Inferior parietal cortex (tissue), 1 donor: ENCODE data around the gene TAF11L9.
"Not testable (repeated sequence)": the region's sequence is repeated elsewhere in the genome, so short reads cannot be mapped to it uniquely, and the experiment has no call there.

Source experiments
- DNase-seq: peaks from one replicate; pipeline ENCODE4 v3.0.0-alpha.2; 2016; ENCODE audit errors: extremely low spot score

The TAF11L9 gene

DNA sequence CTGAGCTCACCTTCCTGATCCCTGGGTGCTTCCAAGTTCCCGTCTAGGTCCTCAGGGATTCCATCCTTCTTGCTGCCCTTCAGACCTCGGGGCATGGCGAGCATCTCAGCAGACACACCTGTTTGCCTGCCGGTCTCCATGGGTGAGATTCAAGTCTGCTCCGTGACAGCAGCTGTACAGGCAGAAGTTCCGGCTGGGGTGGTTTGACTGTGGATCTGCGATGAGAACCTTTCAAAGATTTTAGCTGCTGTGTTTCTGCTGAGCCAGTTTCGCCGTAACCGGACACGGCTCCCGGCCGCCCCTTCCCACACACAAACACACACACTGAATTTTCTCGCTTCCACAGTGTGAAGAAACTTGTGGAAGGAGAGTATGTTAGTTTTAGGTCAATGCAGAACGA is at the start of gene TAF11L9:
Gene TAF11L9, minus strand, starts transcription at position 140 of the 400 bp plus-strand sequence.
- not testable (repeated sequence) for DNase-seq

DNA sequence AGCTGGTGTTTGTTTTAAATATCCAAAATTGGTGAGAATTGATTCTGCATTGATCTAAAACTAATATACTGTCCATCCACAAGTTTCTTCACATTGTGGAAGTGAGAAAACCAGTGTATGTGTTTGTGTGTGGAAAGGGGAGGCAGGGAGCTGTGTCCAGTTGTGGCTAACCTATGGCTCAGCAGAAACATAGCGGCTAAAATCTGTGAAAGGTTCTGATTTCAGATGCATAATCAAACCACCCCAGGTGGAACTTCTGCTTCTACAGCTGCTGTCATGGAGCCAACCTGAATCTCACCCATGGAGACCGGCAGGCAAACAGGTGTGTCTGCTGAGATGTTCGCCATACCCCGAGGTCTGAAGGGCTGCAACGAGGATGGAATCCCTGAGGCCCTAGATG is 40.0 kb upstream of the TAF11L9 start, which contains the start of gene TAF11L14:
Gene TAF11L14, plus strand, starts transcription at position 301 of the 400 bp plus-strand sequence.
- no peak for DNase-seq

DNA sequence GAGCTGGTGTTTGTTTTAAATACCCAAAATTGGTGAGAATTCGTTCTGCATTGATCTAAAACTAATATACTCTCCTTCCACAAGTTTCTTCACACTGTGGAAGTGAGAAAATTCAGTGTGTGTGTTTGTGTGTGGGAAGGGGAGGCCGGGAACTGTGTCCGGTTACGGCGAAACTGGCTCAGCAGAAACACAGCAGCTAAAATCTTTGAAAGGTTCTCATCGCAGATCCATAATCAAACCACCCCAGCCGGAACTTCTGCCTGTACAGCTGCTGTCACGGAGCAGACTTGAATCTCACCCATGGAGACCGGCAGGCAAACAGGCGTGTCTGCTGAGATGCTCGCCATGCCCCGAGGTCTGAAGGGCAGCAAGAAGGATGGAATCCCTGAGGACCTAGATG is 37.6 kb upstream of the TAF11L9 start, which contains the start of gene TAF11L13:
Gene TAF11L13, plus strand, starts transcription at position 301 of the 400 bp plus-strand sequence.
- DNase-seq: not testable (repeated sequence)

DNA sequence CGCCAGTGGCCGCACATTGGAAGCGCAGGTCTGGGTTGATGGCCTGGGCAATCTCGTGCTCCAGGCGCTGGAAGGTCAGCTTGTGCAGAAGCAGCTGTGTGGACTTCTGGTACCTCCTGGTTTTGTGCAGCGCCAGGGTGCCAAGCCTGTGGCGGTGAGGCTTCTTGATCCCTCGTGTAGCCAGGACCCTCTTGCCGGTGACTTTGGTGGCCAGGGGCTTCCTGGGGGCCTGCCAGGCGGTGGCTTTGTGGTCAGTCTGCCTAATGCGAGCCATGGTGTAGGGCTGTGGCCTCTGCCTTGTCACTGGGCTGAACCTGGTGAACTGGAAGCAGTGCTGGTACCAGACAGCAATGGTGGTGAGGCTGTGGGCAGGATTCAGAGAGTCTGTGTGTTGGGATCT is 31.5 kb upstream of the TAF11L9 start:
- DNase-seq: no peak

DNA sequence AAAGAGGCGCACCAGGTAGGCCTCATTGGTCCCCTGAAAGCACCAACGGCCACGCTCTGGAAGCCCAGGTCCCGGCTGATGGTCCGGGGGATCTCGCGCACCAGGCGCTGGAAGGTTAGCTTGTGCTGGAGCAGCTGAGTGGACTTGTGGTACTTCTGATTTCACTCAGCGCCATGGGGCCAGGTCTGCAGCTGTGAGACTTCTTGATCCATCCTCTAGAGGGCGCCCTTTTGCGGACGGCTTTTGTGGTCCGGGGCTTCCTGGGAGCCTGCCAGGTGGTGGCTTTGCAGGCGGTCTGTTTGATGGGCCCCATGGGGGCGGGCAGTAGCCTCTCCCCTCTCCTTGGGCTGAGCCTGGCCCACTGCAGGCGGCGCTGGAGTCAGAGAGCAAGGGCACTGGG is 26.4 kb upstream of the TAF11L9 start:
- no peak for DNase-seq

DNA sequence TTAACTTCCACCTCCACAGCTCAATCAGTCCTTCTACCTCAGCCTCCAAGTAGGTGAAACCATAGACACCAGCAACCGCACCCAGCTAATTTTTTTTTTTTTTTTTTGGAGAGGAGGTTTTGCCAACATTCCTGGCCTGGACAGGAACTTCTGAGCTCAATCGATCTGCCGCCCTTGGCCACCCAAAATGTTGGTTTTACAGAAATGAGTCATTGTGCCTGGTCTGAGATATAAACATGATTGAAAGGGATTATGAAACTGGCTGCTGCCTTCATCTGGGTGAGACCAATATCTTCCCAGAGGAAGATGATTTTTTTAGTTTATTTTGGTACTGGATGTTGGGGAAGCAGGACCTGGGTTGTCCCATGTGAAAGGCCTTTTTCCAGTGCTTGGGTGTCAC is 25.2 kb upstream of the TAF11L9 start:
- no peak for DNase-seq

DNA sequence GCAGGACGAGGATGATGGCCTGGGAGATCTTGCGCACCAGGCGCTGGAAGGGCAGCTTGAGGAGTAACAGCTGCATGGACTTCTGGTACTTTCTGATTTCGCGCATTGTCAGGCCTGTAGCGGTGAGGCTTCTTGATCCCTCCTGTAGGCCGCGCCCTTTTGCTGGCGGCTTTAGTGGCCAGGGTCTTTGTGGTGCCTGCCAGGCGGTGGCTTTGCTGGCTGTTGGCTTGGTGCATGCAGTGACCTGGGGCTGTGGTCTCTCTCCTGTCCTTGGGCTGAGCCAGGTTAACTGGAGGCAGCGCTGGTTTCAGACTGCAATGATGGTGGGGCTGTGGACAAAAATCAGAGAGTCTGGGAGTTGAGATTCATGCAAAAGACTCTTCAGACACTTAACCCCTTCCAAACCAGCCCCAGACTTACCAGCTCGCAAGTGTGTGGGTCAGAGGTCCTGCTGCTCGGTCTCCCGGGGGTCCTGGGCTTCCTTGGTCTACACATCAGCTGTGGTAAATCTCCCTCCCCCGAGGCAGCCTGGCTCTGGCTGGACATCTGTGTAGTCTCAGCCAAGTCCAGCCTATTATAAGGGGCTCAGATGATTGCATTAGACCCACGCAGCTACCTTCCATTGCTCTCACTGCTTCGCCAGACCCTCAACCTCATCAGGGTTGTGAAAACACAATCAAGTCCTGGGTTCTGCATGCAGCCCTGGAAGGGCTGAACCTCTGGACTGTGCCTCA is 20.8 kb upstream of the TAF11L9 start:
- no peak for DNase-seq

DNA sequence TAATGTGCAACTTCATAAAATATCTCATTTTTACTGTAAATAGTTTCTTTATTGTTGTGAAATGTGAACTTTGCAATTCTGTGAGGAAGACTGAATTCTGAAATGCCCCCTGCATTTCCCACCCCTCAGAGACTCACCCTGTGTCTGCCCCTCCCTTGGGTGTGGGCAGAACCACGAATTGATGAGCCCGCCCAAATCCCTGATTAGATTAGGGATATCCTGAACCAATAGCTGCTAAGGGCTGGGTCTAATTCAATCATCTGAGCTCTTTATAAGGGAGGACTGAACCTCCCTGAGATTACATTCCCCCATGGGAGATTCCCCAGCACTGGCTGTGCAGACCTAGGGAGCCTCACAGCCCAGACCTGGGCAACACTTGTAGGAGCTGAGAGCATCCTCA is 15.9 kb upstream of the TAF11L9 start, which contains the start of gene TAF11L12:
Gene TAF11L12, plus strand, starts transcription at position 301 of the 400 bp plus-strand sequence.
- DNase-seq: not testable (repeated sequence)

DNA sequence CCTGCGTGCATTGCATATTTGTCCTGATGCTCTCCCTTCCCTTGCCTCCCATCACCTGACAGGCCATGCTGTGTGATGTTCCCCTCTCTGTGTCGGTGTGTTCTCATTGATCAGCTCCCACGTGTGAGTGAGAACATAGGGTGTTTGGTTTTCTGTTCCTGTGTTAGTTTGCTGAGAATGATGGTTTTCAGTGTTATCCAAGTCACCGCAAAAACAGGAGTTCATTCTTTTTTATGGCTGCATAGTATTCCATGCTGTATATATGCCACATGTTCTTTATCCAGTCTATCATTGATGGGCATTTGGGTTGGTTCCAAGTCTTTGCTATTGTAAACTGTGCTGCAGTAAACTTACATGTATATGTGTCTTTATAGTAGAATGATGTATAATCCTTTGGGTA is 13.3 kb upstream of the TAF11L9 start:
- not testable (repeated sequence) for DNase-seq

DNA sequence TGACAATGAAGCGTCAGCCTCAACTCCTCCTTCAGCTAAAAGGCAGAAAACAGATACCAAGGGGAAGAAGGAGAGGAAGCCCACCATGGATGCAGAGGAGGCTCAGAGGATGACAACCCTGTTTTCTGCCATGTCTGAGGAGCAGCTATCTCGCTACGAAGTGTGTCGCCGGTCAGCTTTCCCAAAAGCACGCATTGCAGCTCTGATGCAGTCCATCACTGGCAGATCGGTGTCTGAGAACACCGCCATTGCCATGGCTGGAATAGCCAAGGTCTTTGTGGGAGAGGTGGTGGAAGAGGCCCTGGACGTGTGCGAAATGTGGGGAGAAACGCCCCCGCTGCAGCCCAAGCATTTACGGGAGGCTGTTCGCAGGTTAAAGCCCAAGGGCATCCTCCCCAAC is 10.8 kb upstream of the TAF11L9 start:
- DNase-seq: no peak

DNA sequence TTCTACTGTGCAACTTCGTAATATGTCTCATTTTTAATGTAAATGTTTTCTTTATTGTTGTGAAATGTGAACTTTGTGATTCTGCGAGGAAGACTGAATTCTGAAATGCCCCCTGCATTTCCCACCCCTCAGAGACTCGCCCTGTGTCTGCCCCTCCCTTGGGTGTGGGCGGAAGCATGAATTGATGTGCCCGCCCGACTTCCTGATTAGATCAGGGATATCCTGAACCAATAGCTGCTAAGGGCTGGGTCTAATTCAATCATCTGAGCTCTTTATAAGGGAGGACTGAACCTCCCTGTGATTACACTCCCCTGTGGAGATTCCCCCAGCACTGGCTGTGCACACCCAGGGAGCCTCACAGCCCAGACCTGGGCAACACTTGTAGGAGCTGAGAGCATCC is 9.7 kb upstream of the TAF11L9 start, which contains the start of gene TAF11L11:
Gene TAF11L11, plus strand, starts transcription at position 304 of the 400 bp plus-strand sequence.
- not testable (repeated sequence) for DNase-seq

DNA sequence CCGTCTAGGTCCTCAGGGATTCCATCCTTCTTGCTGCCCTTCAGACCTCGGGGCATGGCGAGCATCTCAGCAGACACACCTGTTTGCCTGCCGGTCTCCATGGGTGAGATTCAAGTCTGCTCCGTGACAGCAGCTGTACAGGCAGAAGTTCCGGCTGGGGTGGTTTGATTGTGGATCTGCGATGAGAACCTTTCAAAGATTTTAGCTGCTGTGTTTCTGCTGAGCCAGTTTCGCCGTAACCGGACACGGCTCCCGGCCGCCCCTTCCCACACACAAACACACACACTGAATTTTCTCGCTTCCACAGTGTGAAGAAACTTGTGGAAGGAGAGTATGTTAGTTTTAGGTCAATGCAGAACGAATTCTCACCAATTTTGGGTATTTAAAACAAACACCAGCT is 3.5 kb upstream of the TAF11L9 start, which contains the start of gene TAF11L10:
Gene TAF11L10, minus strand, starts transcription at position 101 of the 400 bp plus-strand sequence.
- DNase-seq: not testable (repeated sequence)

DNA sequence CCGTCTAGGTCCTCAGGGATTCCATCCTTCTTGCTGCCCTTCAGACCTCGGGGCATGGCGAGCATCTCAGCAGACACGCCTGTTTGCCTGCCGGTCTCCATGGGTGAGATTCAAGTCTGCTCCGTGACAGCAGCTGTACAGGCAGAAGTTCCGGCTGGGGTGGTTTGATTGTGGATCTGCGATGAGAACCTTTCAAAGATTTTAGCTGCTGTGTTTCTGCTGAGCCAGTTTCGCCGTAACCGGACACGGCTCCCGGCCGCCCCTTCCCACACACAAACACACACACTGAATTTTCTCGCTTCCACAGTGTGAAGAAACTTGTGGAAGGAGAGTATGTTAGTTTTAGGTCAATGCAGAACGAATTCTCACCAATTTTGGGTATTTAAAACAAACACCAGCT is 3.3 kb downstream of the TAF11L9 start, which contains the start of gene TAF11L8:
Gene TAF11L8, minus strand, starts transcription at position 101 of the 400 bp plus-strand sequence.
- DNase-seq: not testable (repeated sequence)

DNA sequence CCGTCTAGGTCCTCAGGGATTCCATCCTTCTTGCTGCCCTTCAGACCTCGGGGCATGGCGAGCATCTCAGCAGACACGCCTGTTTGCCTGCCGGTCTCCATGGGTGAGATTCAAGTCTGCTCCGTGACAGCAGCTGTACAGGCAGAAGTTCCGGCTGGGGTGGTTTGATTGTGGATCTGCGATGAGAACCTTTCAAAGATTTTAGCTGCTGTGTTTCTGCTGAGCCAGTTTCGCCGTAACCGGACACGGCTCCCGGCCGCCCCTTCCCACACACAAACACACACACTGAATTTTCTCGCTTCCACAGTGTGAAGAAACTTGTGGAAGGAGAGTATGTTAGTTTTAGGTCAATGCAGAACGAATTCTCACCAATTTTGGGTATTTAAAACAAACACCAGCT is 8.5 kb downstream of the TAF11L9 start, which contains the start of gene TAF11L7:
Gene TAF11L7, minus strand, starts transcription at position 101 of the 400 bp plus-strand sequence.
- DNase-seq: not testable (repeated sequence)
